ENCODE measurements around the gene EMSY. TPM values are rescaled to one million over a fixed set of nuclear protein-coding genes. Genes with fewer than 3 reads are reported as not detected.

The EMSY gene
- polyA plus RNA-seq, 1 donor (not counting 4 experiments of a cell fraction or from before 2014, with no cell fraction given) = 11.3 TPM

- no peak overlapping the region for H2AFZ ChIP-seq (ENCODE audit: control insufficient read depth, low read length)
- no peak overlapping the region for H3K4me3 ChIP-seq (ENCODE audit: control insufficient read depth in 2 of 3, extremely low read depth in 1 of 3, insufficient read depth in 2 of 3, low read depth in 1 of 3, low read length in 3 of 3)
- no peaks in the 10 kb centered on the region for H3K79me2 ChIP-seq (ENCODE audit: control insufficient read depth, insufficient read depth, low read length)
- H3K9me1 ChIP-seq (ENCODE audit: control insufficient read depth, extremely low read depth, insufficient read depth, low read length) = no peaks in the 10 kb centered on the region
- H3K27ac ChIP-seq (ENCODE audit: control insufficient read depth, insufficient read depth, low read length) = no peak overlapping the region
- no peak overlapping the region for H3K9ac ChIP-seq (ENCODE audit: control insufficient read depth, extremely low read depth, insufficient read depth, low read length)
- H4K20me1 ChIP-seq (ENCODE audit: control insufficient read depth, extremely low read depth, insufficient read depth, low read length) = no peaks in the 10 kb centered on the region
- FAIRE-seq (no peak), DNase-seq (ENCODE audit: low read depth, low spot score) (no peak)
- TF ChIP-seq CTCF (optimal IDR thresholded peaks at IDR 0.05 in 1 of 3, IDR thresholded peaks at IDR 0.05 in 1 of 3, conservative IDR thresholded peaks at IDR 0.05 in 1 of 3; ENCODE audit: extremely low read depth in 1 of 3, insufficient read depth in 2 of 3, low read length in 3 of 3) = no peak
- no peak for TF ChIP-seq EZH2 (IDR thresholded peaks at IDR 0.05; ENCODE audit: low read length)
- H3K36me3 ChIP-seq (ENCODE audit: control insufficient read depth in 2 of 2, extremely low read depth in 1 of 2, insufficient read depth in 2 of 2, low read length in 2 of 2) = peaks cover 0 to 1% of the 10 kb centered on the region in 2 experiments
- dilution Hi-C loops (cut with MboI; ENCODE audit: extremely low pct_ligation_motif_present, low sequenced_read_pairs) = no loop called here
- no peak overlapping the region for H3K4me2 ChIP-seq (ENCODE audit: control insufficient read depth, extremely low read depth, insufficient read depth, low read depth, low read length)
- H3K9me3 ChIP-seq (ENCODE audit: control insufficient read depth, low read depth, low read length) = no peaks in the 10 kb centered on the region
- no peaks in the 10 kb centered on the region for H3K4me1 ChIP-seq (ENCODE audit: control insufficient read depth, extremely low read depth, insufficient read depth, low read length)
- H3K27me3 ChIP-seq (ENCODE audit: control insufficient read depth, extremely low read depth, insufficient read depth, low read length) = no peaks in the 10 kb centered on the region
Measured at GRCh38 chr11:76469141-76469540, 24.3 kb downstream of the EMSY start.

- no peak for TF ChIP-seq EZH2 (IDR thresholded peaks at IDR 0.05; ENCODE audit: low read length)
- TF ChIP-seq CTCF (optimal IDR thresholded peaks at IDR 0.05 in 1 of 3, IDR thresholded peaks at IDR 0.05 in 1 of 3, conservative IDR thresholded peaks at IDR 0.05 in 1 of 3; ENCODE audit: extremely low read depth in 1 of 3, insufficient read depth in 2 of 3, low read length in 3 of 3) = no peak
- no peaks in the 10 kb centered on the region for H3K9me3 ChIP-seq (ENCODE audit: control insufficient read depth, low read depth, low read length)
- no peaks in the 10 kb centered on the region for H3K9me1 ChIP-seq (ENCODE audit: control insufficient read depth, extremely low read depth, insufficient read depth, low read length)
- FAIRE-seq = no peak
- DNase-seq (ENCODE audit: low read depth, low spot score) = no peak
- H3K36me3 ChIP-seq (ENCODE audit: control insufficient read depth in 2 of 2, extremely low read depth in 1 of 2, insufficient read depth in 2 of 2, low read length in 2 of 2) = peaks cover 0 to 1% of the 10 kb centered on the region in 2 experiments
- H3K4me1 ChIP-seq (ENCODE audit: control insufficient read depth, extremely low read depth, insufficient read depth, low read length) = no peaks in the 10 kb centered on the region
- no peak overlapping the region for H3K4me3 ChIP-seq (ENCODE audit: control insufficient read depth in 2 of 3, extremely low read depth in 1 of 3, insufficient read depth in 2 of 3, low read depth in 1 of 3, low read length in 3 of 3)
- no peak overlapping the region for H3K4me2 ChIP-seq (ENCODE audit: control insufficient read depth, extremely low read depth, insufficient read depth, low read depth, low read length)
- H2AFZ ChIP-seq (ENCODE audit: control insufficient read depth, low read length) = no peak overlapping the region
- no peak overlapping the region for H3K27ac ChIP-seq (ENCODE audit: control insufficient read depth, insufficient read depth, low read length)
- no peaks in the 10 kb centered on the region for H3K79me2 ChIP-seq (ENCODE audit: control insufficient read depth, insufficient read depth, low read length)
- dilution Hi-C loops (cut with MboI; ENCODE audit: extremely low pct_ligation_motif_present, low sequenced_read_pairs) = no loop called here
- no peaks in the 10 kb centered on the region for H3K27me3 ChIP-seq (ENCODE audit: control insufficient read depth, extremely low read depth, insufficient read depth, low read length)
- no peak overlapping the region for H3K9ac ChIP-seq (ENCODE audit: control insufficient read depth, extremely low read depth, insufficient read depth, low read length)
- no peaks in the 10 kb centered on the region for H4K20me1 ChIP-seq (ENCODE audit: control insufficient read depth, extremely low read depth, insufficient read depth, low read length)
Measured at GRCh38 chr11:76471382-76471781, 26.6 kb downstream of the EMSY start.

Data from keratinocyte (primary cell).